Inferior parietal cortex (tissue), 1 donor: ENCODE data around the gene MRPL41.
"Not testable (repeated sequence)": the region's sequence is repeated elsewhere in the genome, so short reads cannot be mapped to it uniquely, and the experiment has no call there.

Source experiments
- DNase-seq: peaks from one replicate; pipeline ENCODE4 v3.0.0-alpha.2; 2016; ENCODE audit errors: extremely low spot score

Gene MRPL41

DNA sequence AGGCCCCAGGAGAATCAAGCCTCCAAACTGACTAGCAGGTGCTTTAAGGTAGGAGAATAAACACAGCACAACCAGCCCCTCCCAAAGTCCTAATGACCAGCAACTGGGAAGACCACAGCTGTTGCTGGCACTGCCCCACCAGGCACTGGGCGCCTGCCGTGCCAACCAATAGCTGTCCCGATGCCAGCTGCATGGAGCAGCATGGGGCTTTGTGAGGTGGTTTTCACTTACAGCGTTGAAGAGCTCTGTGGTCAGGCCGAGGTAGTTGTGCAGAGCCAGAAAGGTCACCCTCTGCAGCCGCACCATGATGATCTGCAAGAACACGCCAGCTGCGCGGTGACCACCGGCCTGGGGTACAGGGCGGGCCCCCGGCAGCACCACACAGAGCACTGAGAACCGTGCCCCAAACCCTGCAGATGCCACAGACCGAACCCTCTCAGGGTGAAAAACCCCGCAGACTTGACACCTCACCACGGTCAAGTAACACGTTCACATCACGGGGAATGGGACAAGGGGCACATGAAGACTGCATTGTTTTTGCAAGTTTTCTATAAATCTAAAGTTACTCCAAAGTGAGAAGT, 30.2 kb upstream of the MRPL41 start:
- no peak for DNase-seq

- no peak for DNase-seq
Measured at GRCh38 chr9:137522746-137523455, 28.8 kb upstream of the MRPL41 start.

DNA sequence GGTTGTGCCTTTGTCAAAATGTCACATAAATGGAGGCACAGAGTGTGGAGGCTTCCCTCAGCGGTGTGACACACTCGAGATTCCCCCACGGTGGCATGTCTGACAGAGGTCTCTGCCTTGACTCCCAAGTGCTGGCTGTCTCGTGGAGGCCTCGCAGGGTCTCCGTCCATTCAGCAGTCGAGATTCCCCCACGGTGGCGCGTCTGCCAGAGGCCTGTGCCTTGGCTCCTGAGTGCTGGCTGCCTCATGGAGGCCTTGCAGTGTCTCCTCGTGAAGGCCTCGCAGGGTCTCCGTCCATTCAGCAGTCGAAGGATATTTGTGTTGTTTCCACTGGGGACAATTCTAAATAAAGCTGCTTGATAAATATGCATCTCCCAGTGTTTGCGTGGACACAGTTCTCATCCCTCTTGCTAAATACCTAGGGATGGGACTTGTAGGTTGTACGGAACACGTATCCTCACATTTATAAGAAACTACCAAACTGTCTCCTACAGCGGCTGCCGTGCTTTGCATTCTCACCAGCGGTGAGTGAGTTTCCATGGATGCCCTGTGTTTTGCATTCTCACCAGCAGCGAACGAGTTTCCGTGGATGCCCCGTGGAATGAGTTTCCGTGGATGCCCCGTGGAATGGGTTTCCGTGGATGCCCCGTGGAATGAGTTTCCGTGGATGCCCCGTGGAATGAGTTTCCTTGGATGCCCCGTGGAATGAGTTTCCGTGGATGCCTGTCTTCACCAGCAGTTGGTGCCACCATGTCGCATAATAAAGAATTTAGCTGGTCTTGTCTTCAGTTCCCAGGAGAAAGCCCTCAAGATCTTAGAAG, 27.3 kb upstream of the MRPL41 start:
- no peak for DNase-seq

DNA sequence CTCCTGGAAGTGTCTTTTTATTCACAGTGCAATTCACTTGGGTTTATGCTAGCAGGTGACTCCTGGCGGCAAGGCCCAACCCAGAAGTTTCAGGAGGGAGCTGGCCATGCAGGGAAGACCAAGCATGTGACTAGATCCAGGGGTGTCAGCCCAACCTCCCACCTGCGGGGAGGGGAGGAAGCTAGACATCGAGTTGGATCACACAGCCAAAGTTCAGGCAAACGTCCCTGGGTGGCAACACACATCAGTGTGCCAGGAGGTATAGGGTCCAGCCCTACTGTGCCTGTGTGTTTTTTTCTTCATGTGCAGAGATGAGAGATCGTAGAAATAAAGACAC, 26.7 kb upstream of the MRPL41 start:
- DNase-seq: no peak

DNA sequence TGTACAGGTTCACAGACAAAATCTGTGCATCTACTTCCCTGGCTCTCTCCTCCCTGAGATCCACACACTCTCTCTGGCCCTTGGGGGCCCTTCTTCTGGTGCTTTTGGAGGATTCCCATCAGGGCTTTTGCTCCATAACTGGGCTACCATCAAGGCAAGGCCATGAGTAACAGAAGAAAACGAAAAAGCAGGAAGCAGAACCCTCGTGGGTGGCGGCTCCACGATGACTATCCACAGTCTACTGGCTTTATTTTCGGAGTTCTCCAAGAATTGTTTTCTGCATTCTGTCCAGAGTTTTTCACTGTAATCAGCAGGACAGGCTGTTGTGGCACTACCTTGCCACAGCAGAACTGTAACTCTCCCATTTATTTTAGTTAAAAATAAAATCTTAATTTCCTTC, 21.3 kb upstream of the MRPL41 start:
- no peak for DNase-seq

GRCh38 chr9:137531099-137531765, 20.4 kb upstream of the MRPL41 start:
- DNase-seq: no peak

GRCh38 chr9:137532891-137533468, 18.7 kb upstream of the MRPL41 start:
- DNase-seq: not testable (repeated sequence)

DNA sequence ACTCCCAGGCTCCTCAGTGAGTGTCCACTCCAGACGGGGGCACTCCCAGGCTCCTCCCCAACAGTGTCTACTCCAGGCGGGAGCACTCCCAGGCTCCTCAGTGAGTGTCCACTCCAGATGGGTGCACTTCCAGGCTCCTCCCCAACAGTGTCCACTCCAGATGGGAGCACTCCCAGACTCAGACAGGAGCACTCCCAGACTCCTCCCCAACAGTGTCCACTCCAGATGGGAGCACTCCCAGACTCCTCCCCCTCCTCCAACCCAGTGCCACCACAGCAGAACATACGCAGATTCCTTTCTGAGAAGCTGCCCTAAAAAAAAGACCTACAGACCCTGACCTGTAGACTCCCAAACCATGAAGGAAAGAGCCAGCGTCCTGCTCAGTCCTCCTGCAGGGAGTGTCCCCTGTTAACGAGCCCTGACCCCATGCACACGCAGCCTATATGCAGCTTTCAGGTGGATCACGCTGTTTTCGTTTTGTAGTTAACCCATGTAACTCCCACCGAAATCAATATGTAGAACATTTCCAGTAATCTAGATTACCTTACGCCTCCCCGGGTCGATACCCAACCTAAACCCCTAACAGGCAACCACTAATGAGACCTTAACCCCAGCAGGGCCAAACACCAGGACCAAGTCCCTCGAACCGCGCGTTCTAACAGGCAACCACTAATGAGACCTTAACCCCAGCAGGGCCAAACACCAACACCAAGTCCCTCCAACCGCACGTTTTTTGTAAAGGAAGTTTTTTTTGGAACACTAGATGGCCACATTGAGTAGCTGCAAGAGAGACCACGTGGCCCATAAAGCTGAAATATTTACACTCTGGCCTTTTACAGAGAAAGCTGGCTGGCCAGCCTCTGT, 17.2 kb upstream of the MRPL41 start:
- peak; percentile 63 for DNase-seq

- no peak for DNase-seq
Measured at GRCh38 chr9:137535120-137535428, 16.6 kb upstream of the MRPL41 start.

DNA sequence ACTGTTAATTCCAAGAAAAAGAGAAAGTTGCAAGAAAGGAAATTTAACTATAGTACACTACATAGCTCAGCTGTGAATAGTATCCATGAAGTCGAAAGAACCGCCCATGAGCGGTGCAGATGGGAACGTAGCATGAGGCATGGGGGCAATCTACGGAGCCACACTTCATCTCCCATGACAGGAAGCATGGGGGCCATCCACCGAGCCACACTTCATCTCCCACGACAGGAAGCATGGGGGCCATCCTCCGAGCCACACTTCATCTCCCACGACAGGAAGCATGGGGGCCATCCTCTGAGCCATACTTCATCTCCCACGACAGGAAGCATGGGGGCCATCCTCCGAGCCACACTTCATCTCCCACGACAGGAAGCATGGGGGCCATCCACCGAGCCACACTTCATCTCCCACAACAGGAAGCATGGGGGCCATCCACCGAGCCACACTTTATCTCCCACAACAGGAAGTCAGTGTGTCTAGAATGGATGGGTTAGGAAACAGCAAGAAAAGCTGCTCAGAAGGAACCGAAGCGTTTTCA, 15.0 kb upstream of the MRPL41 start:
- not testable (repeated sequence) for DNase-seq

DNA sequence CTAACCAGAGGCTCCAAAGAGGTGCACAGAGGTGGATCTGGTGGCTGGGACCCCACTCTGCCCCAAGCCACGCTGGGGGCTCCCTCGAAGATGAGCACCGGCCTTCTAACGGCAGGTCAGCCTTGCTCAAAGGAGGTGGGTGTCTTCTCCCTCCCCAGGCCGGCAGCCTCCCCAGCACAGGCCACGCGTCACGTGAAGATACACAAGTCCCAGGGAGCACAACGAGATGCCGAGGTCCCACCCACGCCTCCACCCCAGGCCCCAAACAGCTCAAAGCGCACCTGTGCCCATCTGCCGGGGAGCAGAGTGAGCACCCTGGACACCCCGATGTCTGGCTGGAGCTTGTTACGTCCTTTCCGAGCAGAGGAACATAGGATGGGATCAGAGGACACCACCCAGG, 13.6 kb upstream of the MRPL41 start:
- DNase-seq: no peak

DNA sequence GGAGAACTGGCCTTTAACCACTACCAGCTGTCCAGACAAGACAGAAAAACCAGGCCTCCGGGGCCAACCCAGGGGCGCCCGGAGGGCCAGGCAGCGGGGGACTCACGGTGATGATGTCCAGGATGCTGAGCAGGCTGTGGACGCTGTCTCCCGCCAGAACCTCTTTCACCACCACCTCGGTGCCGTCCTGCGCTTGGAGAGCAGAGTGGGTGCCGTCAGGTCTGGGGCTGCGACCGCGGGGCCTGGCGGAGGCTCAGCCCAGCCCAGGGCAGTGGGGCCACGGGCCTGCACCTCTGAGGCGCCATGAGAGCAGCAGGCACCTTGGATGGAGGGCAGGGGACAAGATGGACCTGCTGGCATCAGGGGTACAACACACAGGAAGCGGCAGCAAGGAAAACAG, 11.1 kb upstream of the MRPL41 start:
- no peak for DNase-seq

- DNase-seq: no peak
Measured at GRCh38 chr9:137542486-137542885, 9.2 kb upstream of the MRPL41 start.

DNA sequence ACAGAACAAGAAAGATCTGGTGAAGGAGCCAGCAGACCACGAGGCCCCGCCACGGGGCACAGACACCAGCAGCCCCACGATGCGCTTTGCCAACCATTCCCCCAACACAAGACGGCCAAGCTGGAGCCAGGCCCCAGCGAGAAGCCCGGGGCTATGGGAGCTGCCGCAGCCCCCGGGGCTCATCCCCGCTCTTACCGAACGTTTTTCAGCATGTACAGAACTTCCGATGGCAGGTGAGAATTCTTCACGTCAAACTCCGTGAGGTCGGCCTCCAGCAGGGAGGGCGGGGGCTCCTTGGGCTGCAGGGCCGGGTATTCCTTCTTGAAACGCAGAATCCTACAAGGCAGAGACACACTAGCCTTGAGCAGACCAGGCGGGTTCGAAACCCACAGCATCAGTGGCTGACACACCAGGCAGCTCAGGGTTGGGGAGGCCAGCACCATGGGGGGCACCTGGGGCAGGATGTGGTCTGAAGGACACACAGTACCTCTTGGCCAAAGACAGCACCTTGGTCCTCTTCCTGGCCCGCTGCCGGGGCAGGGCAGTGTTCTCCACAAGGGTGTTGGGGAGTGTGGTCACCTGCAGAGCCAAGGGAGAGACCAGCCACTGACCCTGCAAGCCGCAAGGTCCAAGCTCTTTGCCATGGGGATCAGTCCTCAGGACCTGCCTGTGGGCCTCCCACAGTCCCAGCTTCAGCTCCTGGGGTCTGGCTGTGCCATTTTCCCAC, 8.3 kb upstream of the MRPL41 start:
- no peak for DNase-seq

DNA sequence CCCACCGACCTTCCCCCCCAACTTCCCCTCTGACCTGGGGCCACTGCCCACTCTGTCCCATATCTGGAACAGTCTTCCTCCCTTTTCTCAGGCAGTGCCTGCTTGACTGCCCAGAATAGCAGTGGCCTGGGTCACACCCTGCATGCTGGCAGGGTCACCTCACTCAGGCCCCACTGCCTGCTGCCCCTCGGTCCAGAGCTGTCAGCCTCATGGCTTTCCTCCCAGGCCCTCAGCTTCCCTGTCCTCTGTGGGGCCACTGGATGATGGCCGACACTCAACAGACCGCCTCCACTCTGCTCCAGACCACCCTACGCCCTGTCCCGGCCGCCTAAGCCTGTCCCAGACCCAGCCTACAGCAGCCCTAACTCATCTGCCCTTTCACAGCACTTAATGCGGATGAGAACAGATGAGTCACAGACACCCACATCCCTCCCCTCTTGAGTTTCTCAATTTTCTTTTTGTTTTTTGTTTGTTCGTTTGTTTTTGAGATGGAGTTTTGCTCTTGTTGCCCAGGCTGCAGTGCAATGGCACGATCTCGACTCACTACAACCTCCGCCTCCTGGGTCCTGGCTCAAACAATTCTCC, 7.4 kb upstream of the MRPL41 start:
- no peak for DNase-seq

GRCh38 chr9:137545123-137545522, 6.6 kb upstream of the MRPL41 start:
- no peak for DNase-seq

- no peak for DNase-seq
Measured at GRCh38 chr9:137547687-137548543, 3.8 kb upstream of the MRPL41 start.

- DNase-seq: peak; percentile 86
Measured at GRCh38 chr9:137550231-137550621, 1.5 kb upstream of the MRPL41 start, which contains the start of gene PNPLA7. TSS of gene PNPLA7 (minus strand) at chr9:137550402. CDS start at chr9:137550197, 205 bp downstream.

DNA sequence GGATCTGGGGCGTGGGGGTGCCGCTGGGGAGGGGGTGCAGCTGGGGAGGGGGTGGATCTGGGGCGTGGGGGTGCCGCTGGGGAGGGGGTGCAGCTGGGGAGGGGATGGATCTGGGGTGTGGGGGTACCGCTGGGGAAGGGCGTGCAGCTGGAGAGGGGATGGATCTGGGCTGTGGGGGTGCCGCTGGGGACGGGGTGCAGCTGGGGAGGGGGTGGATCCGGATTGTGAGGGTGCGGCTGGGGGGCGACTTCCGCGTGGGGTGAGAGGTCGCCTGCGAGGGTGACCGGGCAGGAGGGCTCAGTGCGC, 768 bp upstream of the MRPL41 start:
- not testable (repeated sequence) for DNase-seq
